ENCODE data around the gene NRP2. TPM values are rescaled to one million over a fixed set of nuclear protein-coding genes. Genes with fewer than 3 reads are reported as not detected.

NRP2 gene
- total and polyA plus RNA-seq, 4 donors: 3.8 to 17.7 (median 12.2) TPM

DNA sequence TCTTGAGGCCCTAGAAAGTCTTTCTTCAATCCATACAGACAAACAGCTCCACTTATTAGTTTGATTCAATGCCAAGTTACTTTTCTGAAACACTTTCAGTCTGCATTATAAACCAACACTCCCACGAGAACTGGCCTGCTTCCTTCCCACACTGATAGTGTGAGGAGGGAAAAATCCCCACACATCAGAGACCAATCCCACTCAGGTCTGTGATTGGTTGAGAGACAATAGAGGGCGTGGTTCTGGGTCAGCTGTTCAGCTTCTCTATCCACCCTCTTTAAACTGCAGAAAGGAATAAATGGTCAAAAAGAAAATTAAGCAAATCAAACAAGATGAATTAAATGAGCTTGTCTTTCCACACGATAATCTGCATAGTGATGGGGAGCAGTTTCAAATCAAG is 152.5 kb downstream of the NRP2 start:
- no peaks in the 10 kb centered on the region for H3K4me1 ChIP-seq (ENCODE audit: control insufficient read depth in 4 of 4, insufficient read depth in 4 of 4, low read length in 3 of 4)
- no peak overlapping the region for H3K4me3 ChIP-seq (ENCODE audit: low read depth in 1 of 3, low read length in 3 of 3)
- H3K27ac ChIP-seq (ENCODE audit: low read depth in 1 of 2, low read length in 2 of 2): no peak overlapping the region
- TF ChIP-seq, protein P1, sequence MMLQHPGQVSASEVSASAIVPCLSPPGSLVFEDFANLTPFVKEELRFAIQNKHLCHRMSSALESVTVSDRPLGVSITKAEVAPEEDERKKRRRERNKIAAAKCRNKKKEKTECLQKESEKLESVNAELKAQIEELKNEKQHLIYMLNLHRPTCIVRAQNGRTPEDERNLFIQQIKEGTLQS (IDR thresholded peaks at IDR 0.05): no peak
- TF ChIP-seq YY1 (IDR thresholded peaks at IDR 0.05) (no peak), GABPA (IDR thresholded peaks at IDR 0.05 in 1 of 2, conservative IDR thresholded peaks at IDR 0.05 in 1 of 2) (no peak), TAF1 (conservative IDR thresholded peaks at IDR 0.05) (no peak), HNF4G (IDR thresholded peaks at IDR 0.05) (no peak), RXRA (IDR thresholded peaks at IDR 0.05) (no peak), RAD21 (IDR thresholded peaks at IDR 0.05) (no peak), FOXA2 (IDR thresholded peaks at IDR 0.05) (no peak)
- TF ChIP-seq, protein P2, sequence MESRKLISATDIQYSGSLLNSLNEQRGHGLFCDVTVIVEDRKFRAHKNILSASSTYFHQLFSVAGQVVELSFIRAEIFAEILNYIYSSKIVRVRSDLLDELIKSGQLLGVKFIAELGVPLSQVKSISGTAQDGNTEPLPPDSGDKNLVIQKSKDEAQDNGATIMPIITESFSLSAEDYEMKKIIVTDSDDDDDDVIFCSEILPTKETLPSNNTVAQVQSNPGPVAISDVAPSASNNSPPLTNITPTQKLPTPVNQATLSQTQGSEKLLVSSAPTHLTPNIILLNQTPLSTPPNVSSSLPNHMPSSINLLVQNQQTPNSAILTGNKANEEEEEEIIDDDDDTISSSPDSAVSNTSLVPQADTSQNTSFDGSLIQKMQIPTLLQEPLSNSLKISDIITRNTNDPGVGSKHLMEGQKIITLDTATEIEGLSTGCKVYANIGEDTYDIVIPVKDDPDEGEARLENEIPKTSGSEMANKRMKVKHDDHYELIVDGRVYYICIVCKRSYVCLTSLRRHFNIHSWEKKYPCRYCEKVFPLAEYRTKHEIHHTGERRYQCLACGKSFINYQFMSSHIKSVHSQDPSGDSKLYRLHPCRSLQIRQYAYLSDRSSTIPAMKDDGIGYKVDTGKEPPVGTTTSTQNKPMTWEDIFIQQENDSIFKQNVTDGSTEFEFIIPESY (IDR thresholded peaks at IDR 0.05): no peak
- TF ChIP-seq, protein P3, sequence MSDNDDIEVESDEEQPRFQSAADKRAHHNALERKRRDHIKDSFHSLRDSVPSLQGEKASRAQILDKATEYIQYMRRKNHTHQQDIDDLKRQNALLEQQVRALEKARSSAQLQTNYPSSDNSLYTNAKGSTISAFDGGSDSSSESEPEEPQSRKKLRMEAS (IDR thresholded peaks at IDR 0.05): no peak
- TF ChIP-seq, protein P4, sequence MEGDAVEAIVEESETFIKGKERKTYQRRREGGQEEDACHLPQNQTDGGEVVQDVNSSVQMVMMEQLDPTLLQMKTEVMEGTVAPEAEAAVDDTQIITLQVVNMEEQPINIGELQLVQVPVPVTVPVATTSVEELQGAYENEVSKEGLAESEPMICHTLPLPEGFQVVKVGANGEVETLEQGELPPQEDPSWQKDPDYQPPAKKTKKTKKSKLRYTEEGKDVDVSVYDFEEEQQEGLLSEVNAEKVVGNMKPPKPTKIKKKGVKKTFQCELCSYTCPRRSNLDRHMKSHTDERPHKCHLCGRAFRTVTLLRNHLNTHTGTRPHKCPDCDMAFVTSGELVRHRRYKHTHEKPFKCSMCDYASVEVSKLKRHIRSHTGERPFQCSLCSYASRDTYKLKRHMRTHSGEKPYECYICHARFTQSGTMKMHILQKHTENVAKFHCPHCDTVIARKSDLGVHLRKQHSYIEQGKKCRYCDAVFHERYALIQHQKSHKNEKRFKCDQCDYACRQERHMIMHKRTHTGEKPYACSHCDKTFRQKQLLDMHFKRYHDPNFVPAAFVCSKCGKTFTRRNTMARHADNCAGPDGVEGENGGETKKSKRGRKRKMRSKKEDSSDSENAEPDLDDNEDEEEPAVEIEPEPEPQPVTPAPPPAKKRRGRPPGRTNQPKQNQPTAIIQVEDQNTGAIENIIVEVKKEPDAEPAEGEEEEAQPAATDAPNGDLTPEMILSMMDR (IDR thresholded peaks at IDR 0.05; ENCODE audit: low read depth, low read length, missing input control): no peak
- TF ChIP-seq, protein P5, sequence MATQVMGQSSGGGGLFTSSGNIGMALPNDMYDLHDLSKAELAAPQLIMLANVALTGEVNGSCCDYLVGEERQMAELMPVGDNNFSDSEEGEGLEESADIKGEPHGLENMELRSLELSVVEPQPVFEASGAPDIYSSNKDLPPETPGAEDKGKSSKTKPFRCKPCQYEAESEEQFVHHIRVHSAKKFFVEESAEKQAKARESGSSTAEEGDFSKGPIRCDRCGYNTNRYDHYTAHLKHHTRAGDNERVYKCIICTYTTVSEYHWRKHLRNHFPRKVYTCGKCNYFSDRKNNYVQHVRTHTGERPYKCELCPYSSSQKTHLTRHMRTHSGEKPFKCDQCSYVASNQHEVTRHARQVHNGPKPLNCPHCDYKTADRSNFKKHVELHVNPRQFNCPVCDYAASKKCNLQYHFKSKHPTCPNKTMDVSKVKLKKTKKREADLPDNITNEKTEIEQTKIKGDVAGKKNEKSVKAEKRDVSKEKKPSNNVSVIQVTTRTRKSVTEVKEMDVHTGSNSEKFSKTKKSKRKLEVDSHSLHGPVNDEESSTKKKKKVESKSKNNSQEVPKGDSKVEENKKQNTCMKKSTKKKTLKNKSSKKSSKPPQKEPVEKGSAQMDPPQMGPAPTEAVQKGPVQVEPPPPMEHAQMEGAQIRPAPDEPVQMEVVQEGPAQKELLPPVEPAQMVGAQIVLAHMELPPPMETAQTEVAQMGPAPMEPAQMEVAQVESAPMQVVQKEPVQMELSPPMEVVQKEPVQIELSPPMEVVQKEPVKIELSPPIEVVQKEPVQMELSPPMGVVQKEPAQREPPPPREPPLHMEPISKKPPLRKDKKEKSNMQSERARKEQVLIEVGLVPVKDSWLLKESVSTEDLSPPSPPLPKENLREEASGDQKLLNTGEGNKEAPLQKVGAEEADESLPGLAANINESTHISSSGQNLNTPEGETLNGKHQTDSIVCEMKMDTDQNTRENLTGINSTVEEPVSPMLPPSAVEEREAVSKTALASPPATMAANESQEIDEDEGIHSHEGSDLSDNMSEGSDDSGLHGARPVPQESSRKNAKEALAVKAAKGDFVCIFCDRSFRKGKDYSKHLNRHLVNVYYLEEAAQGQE (IDR thresholded peaks at IDR 0.05): no peak
- no peaks in the 10 kb centered on the region for H3K36me3 ChIP-seq (ENCODE audit: control insufficient read depth in 4 of 4, insufficient read depth in 3 of 4, low read depth in 1 of 4, low read length in 3 of 4)
- 71% methylated on average over 3 of the region's 3 CpGs for WGBS
- no peak overlapping the region for H3K9ac ChIP-seq (ENCODE audit: low read depth in 1 of 2, low read length in 2 of 2)
- no peaks in the 10 kb centered on the region for H3K27me3 ChIP-seq (ENCODE audit: control insufficient read depth in 4 of 4, insufficient read depth in 4 of 4, low read length in 3 of 4)
- H3K9me3 ChIP-seq (ENCODE audit: control insufficient read depth in 4 of 4, low read length in 3 of 4): no peaks in the 10 kb centered on the region
- no peak for DNase-seq (ENCODE audit: low spot score)

DNA sequence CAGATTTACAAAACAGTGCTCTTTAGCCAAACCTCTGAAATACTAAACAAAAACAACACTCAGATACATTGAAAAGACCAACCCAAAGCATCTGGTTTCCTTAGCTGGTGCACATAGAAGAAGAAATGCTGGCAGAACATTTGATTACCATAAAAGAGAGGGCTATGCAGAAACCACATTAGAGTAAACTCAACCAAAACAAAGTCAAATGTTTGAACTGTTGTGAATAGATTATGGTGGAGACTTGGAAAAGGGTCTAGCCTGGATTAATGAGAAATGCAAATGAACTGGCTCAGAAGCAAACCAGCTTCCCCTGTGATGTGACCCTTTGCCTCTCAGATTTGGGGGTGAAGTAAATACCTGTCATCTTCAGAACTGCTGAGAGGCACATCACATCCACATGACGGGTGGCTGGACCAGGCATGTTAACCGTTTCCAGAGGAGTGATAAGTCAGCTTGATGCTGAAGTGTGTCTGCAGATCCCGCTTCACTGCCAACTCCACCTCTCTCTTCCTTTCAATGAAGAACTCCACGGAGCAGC is 153.0 kb downstream of the NRP2 start:
- Histone ChIP-seq H3K36me3 (ENCODE audit: control insufficient read depth in 4 of 4, insufficient read depth in 3 of 4, low read depth in 1 of 4, low read length in 3 of 4) (no peaks in the 10 kb centered on the region), H3K9me3 (ENCODE audit: control insufficient read depth in 4 of 4, low read length in 3 of 4) (no peaks in the 10 kb centered on the region), H3K27me3 (ENCODE audit: control insufficient read depth in 4 of 4, insufficient read depth in 4 of 4, low read length in 3 of 4) (no peaks in the 10 kb centered on the region), H3K9ac (ENCODE audit: low read depth in 1 of 2, low read length in 2 of 2) (no peak overlapping the region), H3K27ac (ENCODE audit: low read depth in 1 of 2, low read length in 2 of 2) (no peak overlapping the region), H3K4me3 (ENCODE audit: low read depth in 1 of 3, low read length in 3 of 3) (no peak overlapping the region), H3K4me1 (ENCODE audit: control insufficient read depth in 4 of 4, insufficient read depth in 4 of 4, low read length in 3 of 4) (no peaks in the 10 kb centered on the region)
- no peak for DNase-seq (ENCODE audit: low spot score)
- TF ChIP-seq NR2F2 (IDR thresholded peaks at IDR 0.05) (no peak), FOXA1 (IDR thresholded peaks at IDR 0.05) (no peak), EGR1 (IDR thresholded peaks at IDR 0.05; ENCODE audit: low read depth in 2 of 2) (no peak), SP1 (IDR thresholded peaks at IDR 0.05) (no peak), RXRA (IDR thresholded peaks at IDR 0.05) (no peak)
- 70% methylated on average over 4 of the region's 4 CpGs for WGBS
